Body of pancreas (tissue), 4 donors: ENCODE results near the gene BRICD5. TPM values are rescaled to one million over a fixed set of nuclear protein-coding genes. Genes with fewer than 3 reads are reported as not detected.

Experiments
- ATAC-seq: fragments of 150-250 bp; one replicate; pipeline ENCODE4 v1.9.1; 2016
- DNase-seq, 4 donors: peaks; one replicate each; pipeline ENCODE4 v3.0.0-alpha.2; 2019
- H3K27ac ChIP-seq, 4 donors: fragments of 200-600 bp; sonication (generic); 1 replicate in 3 of 4; 2 replicates in 1 of 4; pipeline versions ENCODE4 v1.5.1 to v1.6.1; 2016 to 2019; ENCODE audit warnings: mild to moderate bottlenecking in 1 of 4, mixed read lengths in 1 of 4, moderate library complexity in 1 of 4
- H3K27me3 ChIP-seq, 2 donors: fragments of 200-600 bp; sonication (generic); one replicate each; pipeline ENCODE4 v1.6.0; 2016; ENCODE audit warnings: mild to moderate bottlenecking in 1 of 2
- H3K36me3 ChIP-seq, 2 donors: fragments of 200-600 bp; sonication (generic); replicated peaks in 1 of 2; 2 replicates each; pipeline ENCODE4 v1.5.1; 2016; ENCODE audit warnings: low read depth in 2 of 2; ENCODE audit not compliant: insufficient read depth in 1 of 2
- H3K4me1 ChIP-seq: fragments of 200-600 bp; sonication (generic); one replicate; pipeline ENCODE4 v1.6.0; 2016
- H3K4me3 ChIP-seq, 2 donors: fragments of 200-600 bp; sonication (generic); 1 replicate in 1 of 2; 2 replicates in 1 of 2; pipeline ENCODE4 v1.5.1; 2016 to 2019
- H3K9me3 ChIP-seq, 3 donors: fragments of 200-600 bp; sonication (generic); 1 replicate in 2 of 3; 2 replicates in 1 of 3; pipeline ENCODE4 v1.5.1; 2016
- POLR2A ChIP-seq, 3 donors: fragments of 450-650 bp; IDR thresholded peaks; one replicate each; pipeline ENCODE4 v1.6.1; 2016; ENCODE audit warnings: antibody characterized with exemption in 3 of 3, mild to moderate bottlenecking in 2 of 3
- WGBS, 2 donors: methylation state at CpG; one replicate each; pipeline ENCODE4 v1.1.5; 2017; 5-methylcytosine and 5-hydroxymethylcytosine counted together
- intact Hi-C: fragments of 100-400 bp; cut with DNase I; formaldehyde crosslinking; loops from one replicate; pipeline ENCODE4 v1.15.1; 2023
- total RNA-seq, 2 donors: library from RNA; depleted of rRNA; stranded (reverse); fragments of >200 nt; gene quantifications; one replicate each; pipeline ENCODE4 v1.1.0, GENCODE V29; 2016
- TF ChIP-seq, protein P1 (sequence below), 7 experiments: fragments of 450-650 bp in 4 of 7; fragments of 200-600 bp in 3 of 7; sonication (generic) in 3 of 7; IDR thresholded peaks; one replicate each; pipeline ENCODE4 v1.5.1; 2016 to 2019; ENCODE audit warnings: antibody characterized with exemption in 7 of 7

Gene BRICD5
- total RNA-seq, 2 donors from 2014 or later = 1.8 to 3.3 TPM

DNA sequence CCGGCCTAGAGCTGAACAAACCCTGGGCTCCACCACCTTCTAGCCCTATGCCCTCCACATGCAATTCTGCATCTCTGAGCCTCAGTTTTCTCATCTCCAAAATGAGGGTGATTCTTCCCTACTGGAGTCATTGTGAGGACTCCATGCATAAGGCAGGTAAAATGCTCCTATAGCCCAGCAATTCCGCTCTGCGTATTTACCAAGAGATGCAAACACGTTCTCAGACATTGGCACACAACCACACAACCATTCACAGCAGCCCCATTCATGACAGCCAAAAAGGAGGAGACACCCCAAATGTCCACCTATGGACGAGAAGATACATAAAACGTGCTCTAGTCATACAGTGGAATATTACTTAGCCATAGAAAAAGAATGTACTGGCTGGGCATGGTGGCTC is 10.3 kb downstream of the BRICD5 start:
- WGBS, 2 donors = 83 to 89% methylated on average over 6 of the region's 6 CpGs
- intact Hi-C loops = no loop called here

DNA sequence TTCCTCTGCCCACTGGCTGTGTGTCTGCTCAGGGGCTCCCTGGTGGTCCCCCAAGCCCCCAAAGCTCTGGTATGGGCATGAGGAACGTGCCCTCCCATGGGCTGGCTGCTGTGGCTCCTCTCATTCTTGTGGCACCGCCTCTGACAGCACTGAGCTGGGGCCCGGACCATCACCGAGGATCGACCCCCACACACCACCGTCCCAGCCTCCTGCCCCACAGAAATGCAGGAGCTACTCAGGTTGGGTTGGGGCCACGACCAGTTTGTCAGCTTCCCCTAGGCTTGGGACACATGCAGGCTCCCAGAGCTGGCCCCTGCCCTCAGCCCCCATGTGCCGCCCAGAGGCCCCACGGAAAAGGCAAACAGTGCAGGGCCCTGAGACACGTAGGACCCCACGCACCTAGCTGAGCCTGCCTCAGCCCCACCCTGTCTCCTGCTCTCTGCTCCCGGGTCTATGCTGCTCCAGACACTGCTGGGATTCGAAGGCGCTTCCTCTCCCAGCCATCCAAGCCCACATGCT is 11.0 kb downstream of the BRICD5 start:
- intact Hi-C loops = no loop called here
- no peak overlapping the region for H3K27ac ChIP-seq
- H3K4me3 ChIP-seq = no peak overlapping the region

More for the DNA sequence above, 10.3 kb downstream of the BRICD5 start:
- ATAC-seq (no peak), DNase-seq (no peak)
- Histone ChIP-seq H3K9me3 (no peaks in the 10 kb centered on the region), H3K4me3 (no peak overlapping the region), H3K27ac (no peak overlapping the region), H3K4me1 (peaks cover 15% of the 10 kb centered on the region), H3K27me3 (no peaks in the 10 kb centered on the region), H3K36me3 (no peaks in the 10 kb centered on the region)
- TF ChIP-seq, protein P1, sequence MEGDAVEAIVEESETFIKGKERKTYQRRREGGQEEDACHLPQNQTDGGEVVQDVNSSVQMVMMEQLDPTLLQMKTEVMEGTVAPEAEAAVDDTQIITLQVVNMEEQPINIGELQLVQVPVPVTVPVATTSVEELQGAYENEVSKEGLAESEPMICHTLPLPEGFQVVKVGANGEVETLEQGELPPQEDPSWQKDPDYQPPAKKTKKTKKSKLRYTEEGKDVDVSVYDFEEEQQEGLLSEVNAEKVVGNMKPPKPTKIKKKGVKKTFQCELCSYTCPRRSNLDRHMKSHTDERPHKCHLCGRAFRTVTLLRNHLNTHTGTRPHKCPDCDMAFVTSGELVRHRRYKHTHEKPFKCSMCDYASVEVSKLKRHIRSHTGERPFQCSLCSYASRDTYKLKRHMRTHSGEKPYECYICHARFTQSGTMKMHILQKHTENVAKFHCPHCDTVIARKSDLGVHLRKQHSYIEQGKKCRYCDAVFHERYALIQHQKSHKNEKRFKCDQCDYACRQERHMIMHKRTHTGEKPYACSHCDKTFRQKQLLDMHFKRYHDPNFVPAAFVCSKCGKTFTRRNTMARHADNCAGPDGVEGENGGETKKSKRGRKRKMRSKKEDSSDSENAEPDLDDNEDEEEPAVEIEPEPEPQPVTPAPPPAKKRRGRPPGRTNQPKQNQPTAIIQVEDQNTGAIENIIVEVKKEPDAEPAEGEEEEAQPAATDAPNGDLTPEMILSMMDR (IDR thresholded peaks at IDR 0.05) = no peak
- TF ChIP-seq POLR2A (IDR thresholded peaks at IDR 0.05) = no peak

DNA sequence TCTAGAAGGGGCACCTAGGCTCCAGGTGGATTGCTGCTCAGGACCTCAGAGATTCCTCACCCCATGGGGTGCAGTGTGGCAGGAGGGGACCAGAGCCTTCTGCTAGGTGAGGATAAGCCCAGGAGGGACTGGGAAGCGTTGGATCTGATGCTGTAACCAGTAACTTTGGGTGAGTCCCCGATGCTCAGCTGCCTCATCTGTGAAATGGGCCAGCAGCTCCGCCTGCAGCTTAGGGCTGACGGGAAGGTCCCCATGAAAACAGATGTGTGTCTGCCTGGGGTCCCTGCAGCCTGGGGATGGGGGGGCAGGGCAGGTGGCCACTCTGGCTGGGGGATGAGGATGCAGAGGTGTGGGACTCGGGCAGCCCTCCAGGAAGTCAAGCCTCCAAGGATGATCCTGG is 11.6 kb downstream of the BRICD5 start:
- H3K4me1 ChIP-seq = peaks cover 13% of the 10 kb centered on the region
- intact Hi-C loops = no loop called here
- no peaks in the 10 kb centered on the region for H3K27me3 ChIP-seq
- no peak overlapping the region for H3K27ac ChIP-seq
- WGBS, 2 donors = 72 to 81% methylated on average over 3 to 5 of the region's 5 CpGs
- ATAC-seq = no peak
- no peak overlapping the region for H3K4me3 ChIP-seq
- no peaks in the 10 kb centered on the region for H3K9me3 ChIP-seq
- TF ChIP-seq POLR2A (IDR thresholded peaks at IDR 0.05) = no peak
- TF ChIP-seq, protein P1 (IDR thresholded peaks at IDR 0.05) = no peak
- no peak for DNase-seq
- no peaks in the 10 kb centered on the region for H3K36me3 ChIP-seq

More for the DNA sequence above, 11.0 kb downstream of the BRICD5 start:
- 73 to 85% methylated on average over 6 to 14 of the region's 14 CpGs for WGBS, 2 donors
- Histone ChIP-seq H3K4me1 (peaks cover 17% of the 10 kb centered on the region), H3K36me3 (no peaks in the 10 kb centered on the region), H3K27me3 (no peaks in the 10 kb centered on the region), H3K9me3 (no peaks in the 10 kb centered on the region)
- no peak for DNase-seq
- ATAC-seq = no peak
- TF ChIP-seq, protein P1 (IDR thresholded peaks at IDR 0.05) = no peak
- no peak for TF ChIP-seq POLR2A (IDR thresholded peaks at IDR 0.05)

DNA sequence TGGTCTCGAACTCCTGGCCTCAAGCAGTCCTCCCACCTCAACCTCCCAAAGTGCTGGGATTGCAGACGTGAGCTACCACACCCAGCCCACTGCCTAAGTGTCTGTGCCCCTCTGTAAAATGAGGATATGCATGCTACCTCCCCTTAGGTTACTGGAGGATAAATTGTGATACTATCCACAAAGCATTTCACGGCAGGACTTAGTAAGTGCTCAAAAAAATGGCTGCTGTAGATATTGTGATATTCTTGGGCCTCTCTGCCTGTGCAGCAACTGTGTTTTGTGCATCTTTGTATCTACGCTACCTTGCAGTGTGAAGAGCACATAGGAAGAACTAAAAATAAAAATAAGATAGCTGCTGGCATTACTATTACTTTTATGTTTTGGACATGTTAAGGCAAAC is 12.4 kb downstream of the BRICD5 start:
- WGBS, 2 donors = 62 to 64% methylated on average over 4 of the region's 4 CpGs
- H3K36me3 ChIP-seq = no peaks in the 10 kb centered on the region
- no peak overlapping the region for H3K27ac ChIP-seq
- peaks cover 13% of the 10 kb centered on the region for H3K4me1 ChIP-seq
- ATAC-seq (no peak), DNase-seq (no peak)
- no peak overlapping the region for H3K4me3 ChIP-seq
- intact Hi-C loops = no loop called here
- H3K27me3 ChIP-seq = no peaks in the 10 kb centered on the region
- H3K9me3 ChIP-seq = no peaks in the 10 kb centered on the region
- TF ChIP-seq POLR2A (IDR thresholded peaks at IDR 0.05) = no peak
- TF ChIP-seq, protein P1 (IDR thresholded peaks at IDR 0.05) = no peak

DNA sequence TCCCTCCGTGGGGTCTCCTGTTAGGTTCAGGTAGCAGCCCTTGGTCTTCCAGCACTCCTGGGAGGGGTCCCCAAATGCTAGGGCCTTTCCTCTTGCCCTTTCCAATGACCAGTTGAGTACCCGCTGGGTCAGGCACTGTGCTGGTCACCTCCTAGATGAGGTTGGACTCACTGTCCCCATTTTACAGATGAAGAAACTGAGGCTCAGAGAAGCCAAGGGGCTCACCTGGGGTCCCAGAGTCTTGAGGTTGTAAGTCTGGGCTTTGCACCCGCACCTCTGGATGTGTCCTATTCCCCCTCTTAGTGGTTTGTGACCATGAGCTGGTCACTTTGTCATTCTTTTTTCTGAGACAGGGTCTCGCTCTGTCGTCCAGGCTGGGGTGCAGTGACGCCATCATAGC is 12.9 kb downstream of the BRICD5 start:
- no peak for DNase-seq
- Histone ChIP-seq H3K27ac (no peak overlapping the region), H3K27me3 (no peaks in the 10 kb centered on the region), H3K4me3 (no peak overlapping the region), H3K9me3 (no peaks in the 10 kb centered on the region), H3K4me1 (peaks cover 13% of the 10 kb centered on the region), H3K36me3 (no peaks in the 10 kb centered on the region)
- intact Hi-C loops = no loop called here
- TF ChIP-seq, protein P1 (IDR thresholded peaks at IDR 0.05) = no peak
- TF ChIP-seq POLR2A (IDR thresholded peaks at IDR 0.05) = no peak
- 76 to 77% methylated on average over 6 of the region's 6 CpGs for WGBS, 2 donors
- no peak for ATAC-seq
